OCI-M2 (cell line): ENCODE results near the gene ZNF75A.
A peak's percentile ranks its signal among the peaks of the same experiment; 100 is the strongest.
"Not testable (repeated sequence)": the region's sequence is repeated elsewhere in the genome, so short reads cannot be mapped to it uniquely, and the experiment has no call there.

Source experiments
- DNase-seq: peaks from one replicate; lab custom pipeline; 2025; ENCODE audit not compliant: unreplicated experiment; lab: John Stamatoyannopoulos, UW

ZNF75A gene

DNA sequence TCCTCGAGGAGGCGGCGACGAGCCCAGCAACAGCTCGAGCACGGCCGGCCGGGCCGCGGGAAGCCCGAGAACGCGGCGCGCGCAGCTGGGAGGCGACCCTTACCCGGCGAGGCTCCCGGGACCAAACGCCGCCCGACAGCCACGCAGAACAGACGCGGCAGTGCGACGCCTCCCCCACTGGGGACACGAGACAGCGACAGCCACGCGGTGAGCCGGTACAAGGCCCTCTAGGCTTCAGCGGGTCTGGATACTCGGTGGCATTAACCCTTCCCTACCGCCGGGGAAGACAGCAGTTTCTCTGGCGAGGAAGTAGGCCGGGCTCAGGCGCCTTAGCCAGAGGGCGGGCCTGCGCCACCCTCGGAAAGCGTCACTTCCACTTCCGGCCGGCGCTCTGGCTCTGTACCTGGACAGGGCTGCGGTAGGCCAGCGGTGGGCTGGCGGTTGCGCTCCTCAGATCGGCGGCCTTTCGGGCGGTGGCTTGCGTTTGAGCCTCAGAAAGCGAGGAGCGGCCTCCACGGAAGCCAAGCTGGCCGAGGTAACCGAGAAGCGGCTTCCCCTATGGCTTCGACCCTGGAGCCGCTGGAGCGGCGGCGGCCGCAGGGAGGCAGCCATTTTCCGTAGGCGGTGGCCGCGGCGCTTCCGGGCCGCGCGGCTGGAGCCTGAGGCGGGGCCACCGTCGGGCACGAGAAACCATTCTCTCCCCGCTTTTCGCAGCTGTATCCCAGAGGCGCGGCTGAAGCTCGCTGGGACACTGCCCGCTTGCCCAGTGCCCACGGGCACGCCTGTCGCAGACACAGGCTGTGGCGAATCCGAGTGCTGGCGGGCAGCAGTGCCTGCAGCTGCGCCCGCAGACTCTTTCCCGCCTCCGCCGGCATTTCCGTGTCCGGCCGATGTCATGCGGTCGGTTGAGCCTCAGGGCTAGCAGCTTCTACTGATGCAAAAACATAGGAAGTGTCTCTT lies at the start of gene ZNF75A, which contains the start of gene TIGD7:
Gene ZNF75A (plus strand): TSS at position 389 of the 960 bp plus-strand sequence. CDS start 2,932 bp downstream, outside the sequence.
Gene TIGD7 (minus strand): TSS at position 322 of the 960 bp plus-strand sequence. CDS start 4,816 bp downstream, outside the sequence.
- peak; percentile 52 for DNase-seq

DNA sequence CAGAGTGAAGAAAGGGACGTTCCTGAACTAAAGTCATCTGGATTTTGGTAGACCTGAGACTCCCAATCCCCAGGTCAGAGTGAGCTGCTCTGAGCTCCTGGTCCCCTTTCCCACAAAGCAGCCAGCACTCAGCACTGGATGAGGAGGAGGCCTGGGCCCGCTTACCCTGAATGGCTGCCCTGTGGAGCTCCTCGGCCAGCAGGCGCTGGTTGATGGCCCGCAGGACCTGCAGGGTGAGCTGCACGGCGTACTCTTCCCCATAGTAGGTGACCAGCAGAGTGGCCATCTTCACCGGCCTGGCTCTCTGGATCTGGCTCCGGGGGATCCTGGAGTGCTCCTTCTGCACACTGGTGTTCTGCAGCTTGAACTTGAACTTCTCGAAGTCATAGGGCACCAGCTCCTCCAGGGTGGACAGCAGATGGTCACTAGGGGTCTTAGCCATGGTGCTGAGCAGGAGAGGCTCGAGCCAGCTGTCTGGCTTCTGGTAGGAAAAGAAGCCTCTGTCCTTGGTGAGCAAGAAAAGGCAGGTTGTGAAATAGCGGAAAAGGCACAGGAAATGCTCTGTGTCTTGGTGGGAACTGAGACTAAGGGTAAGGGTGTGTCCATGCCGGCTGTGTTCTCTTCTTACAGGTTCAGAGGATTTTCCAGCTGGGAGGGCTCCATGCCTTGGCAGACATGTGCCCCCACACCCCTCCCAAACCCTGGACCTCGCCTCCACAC lies 49.0 kb upstream of the ZNF75A start, which contains the start of gene MEFV:
Gene MEFV (minus strand): TSS at position 488 of the 720 bp plus-strand sequence. CDS start 46 bp downstream, at position 442.
- no peak for DNase-seq

DNA sequence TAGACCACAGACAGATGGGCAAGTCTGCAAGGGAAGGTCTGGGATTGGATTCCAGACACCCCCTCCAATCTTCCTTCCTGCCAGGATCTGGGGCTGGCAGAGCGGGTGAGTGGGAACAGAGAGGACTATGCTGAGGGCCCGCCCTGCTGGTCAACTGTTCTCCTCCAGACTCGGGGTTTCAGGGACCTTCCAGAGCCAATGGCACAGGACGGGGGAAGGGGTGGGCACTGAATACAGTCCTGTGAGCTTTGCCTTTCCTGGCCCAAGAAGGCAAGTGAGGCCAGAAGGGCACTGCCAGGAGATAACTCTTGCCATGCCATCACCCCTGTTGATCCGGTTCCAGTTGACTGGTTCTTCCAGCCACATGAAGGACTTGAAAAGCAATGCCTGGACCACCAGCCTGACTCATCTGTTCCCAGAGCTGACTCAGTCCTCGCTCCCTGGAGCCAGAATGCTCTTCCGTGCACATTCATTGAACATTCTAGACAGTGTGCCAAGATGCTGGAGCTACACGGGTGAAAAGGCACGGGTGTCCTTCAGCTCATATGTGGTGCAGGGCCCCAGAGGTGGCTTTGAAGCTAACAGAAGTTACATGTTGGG lies 48.3 kb upstream of the ZNF75A start:
- DNase-seq = no peak

DNA sequence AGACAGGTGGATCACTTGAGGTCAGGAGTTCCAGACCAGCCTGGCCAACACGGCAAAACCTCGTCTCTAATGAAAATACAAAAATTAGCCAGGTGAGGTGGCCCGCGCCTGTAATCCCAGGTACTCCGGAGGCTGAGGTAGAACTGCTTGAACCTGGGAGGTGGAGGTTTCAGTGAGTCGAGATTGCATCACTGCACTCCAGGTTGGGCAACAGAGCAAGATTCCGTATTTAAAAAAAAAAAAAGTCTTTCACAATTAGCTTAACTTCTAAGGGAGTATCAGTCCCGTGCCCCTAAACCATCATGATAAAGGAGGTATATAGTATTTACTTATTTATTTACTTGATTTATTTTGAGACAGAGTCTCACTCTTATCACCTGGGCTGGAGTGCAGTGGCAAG lies 45.5 kb upstream of the ZNF75A start:
- DNase-seq = no peak

DNA sequence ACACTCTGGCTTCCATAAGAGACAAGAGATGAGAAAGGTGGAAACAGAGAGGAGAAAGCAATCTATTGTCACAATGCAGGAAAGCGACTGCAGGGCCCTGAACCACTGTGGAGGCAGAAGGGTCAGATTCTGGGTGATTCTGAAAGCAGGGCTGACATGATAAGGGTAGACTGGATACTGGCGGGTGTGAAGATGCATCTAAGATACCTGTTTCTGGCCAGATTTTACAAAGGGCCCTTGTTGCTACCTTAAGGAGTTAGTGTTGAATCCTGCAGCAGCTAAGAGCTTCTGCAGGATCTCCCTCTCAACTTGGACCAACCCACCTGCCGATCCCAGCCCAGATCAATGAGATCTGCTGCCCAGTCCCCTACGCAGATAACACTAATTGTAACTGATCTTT lies 42.8 kb upstream of the ZNF75A start:
- DNase-seq = no peak

DNA sequence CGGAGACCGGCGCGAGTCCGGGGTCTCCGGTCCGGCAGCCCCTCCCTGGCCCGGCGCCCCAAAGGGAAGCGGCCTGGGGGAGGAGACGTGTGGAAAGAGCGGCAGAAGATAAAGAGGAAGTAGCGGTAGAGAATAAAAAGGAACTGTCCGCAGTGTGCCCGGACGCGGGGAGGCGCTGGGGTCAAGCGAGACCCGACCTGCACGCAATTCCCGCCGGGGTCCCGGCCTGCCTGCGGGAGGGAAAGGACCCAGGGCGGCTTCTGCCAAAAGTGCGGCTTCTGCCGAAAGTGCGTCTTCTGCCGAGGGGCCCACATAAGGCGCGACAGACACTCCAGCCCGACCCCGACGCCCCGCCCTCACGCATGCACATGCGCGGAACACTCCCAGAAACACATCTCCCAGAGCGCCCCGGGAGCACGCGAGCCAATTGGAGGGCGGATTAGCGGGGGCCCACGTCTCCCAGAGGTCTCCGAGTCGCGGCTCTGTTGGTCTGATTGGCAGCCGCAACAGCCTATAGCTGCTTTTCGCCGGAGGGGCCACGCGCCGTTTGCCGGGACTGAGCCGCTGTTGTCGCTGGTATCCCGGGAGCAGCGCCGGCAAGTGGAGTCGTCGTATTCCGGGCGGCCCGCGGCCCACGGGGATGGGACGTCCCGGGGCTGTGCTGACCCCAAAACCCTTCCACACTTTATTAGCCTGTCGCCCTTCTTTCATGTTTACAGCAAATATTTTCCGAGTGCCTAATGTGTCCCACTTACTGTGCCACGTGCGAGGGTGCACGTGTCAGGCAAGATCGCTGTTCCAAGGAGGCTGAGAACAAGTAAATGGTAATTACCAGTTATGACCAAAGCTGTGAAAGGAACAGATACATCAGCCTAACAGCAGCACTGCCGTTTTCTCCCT lies 40.9 kb upstream of the ZNF75A start:
- DNase-seq = peak; percentile 73

DNA sequence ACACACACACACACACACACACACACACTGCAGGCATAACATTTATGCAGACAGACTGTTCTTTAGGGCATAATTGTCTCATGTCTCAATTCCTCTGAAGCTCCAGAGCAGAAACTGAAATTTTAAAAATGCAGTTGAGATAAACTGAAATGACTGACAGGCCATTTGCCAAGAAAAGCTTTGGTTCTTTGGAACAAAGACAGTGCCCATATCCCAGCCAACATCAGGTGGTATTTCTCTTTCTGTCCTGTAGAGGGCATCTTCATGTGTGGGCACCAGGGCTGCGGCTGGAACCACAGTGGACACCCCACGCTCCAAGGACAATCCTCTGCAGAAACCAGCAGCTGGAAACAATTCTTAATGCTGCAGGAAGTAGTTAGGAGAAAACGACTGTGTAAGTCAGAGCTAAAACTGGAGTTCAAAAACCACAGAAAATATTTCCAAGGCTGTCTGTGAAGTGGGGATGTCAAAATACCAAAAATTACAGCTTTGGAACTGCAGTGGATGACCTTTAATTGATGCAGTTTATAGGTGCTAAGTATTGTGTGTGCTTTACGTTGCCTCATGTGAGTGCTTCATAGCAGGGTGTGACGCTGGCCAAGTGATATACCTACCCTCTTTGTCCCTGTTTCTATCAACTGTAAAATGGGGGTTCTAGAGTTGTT lies 38.3 kb upstream of the ZNF75A start:
- no peak for DNase-seq

DNA sequence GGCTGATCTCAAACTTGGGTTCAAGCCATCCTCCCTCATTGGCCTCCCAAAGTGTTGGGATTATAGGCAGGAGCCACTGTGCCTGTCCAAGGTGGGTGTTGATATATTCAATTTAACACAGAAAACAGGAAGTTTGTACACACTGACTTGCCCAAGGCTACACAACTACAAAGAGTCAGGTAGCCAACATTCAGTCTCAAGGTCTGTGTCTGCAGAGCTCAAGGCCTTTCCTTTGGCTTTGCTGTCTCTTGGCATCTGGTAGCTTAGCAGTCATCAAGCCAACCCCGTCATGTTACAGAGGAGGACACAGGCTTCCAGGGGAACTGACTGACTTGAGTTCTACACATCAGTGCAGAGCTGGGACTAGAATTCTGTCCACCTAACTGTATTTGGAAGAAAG lies 37.0 kb upstream of the ZNF75A start:
- DNase-seq = no peak

DNA sequence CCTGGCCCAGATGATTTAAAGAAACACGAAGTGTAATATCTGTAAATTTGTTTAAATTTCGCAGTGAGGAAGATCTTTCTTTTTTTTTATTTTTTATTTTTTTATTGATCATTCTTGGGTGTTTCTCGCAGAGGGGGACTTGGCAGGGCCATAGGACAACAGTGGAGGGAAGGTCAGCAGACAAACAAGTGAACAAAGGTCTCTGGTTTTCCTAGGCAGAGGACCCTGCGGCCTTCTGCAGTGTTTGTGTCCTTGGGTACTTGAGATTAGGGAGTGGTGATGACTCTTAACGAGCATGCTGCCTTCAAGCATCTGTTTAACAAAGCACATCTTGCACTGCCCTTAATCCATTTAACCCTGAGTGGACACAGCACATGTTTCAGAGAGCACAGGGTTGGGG lies 34.6 kb upstream of the ZNF75A start:
- not testable (repeated sequence) for DNase-seq

DNA sequence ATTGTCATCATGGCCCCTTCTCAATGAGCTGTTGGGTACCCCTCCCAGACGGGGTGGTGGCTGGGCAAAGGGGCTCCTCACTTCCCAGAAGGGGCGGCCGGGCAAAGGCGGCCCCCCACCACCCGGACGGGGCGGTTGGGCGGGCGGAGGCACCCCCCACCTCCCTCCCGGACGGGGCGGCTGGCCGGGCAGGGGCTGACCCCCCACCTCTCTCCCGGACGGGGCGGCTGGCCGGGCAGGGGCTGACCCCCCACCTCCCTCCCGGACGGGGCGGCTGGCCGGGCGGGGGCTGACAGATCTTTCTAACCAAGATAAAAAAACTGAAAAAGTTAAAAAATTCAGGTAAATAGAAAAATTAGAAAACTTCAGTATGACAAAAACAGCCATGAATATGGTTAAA lies 34.0 kb upstream of the ZNF75A start:
- not testable (repeated sequence) for DNase-seq

DNA sequence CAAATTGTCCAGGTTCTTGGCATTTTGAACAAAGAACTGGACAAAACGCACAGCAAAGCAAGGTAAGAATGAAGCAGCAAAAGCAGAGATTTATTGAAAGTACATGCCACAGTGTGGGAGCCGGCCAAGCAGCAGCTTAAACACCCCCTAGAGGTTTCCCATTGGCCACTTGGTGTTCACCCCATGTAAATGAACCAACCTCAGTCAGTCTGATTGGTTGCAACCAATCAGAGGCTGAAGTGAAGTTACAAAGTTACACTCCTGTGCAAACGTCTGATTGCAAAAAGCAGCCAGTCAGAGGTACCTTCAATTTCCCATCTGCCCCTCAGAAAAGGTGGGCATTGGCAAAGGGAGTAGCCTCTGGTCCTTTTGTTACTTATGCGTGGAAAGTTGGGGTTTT lies 30.8 kb upstream of the ZNF75A start:
- no peak for DNase-seq

DNA sequence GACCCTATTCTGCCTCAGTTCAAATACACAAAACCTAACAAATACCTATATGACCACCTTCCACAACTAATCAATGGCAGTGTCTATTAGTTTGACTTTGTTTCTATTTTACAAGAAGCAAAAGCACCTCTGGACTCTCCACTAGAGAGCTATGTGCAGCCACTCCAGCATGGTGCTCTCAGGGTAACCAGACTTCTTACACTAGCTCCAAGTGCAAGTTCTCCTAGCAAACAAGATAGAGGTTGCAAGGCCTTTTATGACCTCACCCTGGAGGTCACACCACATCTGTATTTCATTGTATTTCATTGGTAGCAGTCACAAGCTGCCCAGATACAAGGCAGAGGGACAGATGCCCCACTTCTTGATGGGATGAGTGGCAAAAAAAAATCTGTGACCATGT lies 30.4 kb upstream of the ZNF75A start:
- no peak for DNase-seq

DNA sequence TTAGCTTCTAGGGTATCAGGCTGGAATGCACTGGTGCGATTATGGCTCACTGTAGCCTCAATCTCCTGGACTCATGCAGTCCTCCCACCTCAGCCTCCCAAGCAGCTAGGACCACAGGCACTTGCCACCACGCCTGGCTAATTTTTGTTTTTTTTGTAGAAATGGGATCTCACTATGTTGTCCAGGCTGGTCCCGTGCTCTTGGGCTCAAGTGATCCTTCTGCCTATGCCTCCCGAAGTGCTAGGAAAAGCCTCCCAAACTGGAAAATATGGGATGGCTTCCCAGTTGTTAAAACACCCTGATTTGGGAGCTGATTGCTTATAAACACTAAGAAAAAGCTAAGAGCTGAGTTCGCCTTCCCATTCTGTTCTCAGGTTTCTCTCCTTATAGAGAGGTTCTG lies 28.6 kb upstream of the ZNF75A start:
- no peak for DNase-seq

DNA sequence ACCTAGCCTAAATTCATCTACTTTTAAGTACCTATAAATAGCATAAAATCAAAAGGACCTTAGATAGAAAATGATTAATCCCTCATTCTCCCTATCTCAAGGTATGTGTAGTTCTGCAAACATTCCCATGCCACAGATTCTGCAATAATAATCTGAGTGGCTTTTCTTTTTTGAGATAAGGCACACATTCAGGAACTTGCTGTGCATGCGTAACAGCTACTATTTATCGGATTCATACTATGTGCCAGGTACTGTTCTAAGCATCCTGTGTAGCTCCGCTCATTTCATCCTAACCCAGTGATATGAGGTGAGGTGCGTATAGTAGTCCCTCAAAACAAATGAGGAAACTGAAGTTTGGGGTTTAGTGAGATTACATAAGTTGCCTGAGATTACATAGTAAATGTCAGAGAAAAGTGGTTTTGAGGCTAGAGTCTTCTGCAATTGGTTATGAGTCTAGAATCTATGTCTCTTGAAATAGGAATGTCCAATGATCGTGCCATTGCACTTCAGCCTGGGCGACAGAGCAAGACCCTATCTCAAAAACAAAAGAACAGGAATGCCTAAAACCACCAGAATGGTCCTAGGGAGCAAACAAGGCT lies 24.0 kb upstream of the ZNF75A start:
- DNase-seq = no peak

DNA sequence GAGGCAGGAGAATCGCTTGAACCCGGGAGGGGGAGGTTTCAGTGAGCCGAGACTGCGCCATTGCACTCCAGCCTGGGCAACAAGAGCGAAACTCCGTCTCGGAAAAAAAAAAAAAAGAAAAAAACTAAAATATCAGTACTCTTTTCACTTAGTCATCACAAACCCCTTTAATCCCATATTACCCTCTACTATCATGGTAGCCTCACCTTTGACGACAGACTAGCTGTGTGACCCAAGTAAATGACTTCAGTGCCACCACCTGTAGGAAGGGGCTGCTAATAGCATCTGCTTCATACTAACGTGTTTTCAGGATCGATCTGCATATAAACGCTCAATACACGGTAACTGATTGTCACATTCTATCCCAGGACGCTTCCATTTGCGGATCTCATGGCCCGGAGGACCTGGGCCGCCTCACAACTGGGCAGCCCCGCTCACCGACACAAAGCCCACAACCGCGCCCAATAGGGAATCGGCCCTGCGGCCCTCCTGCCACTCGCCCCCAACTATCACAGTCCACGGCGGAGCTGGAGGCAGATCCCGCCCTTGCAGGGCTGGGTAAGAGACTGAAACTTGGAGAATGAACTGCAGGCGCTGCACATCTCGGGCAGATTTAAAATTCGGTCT lies 23.1 kb upstream of the ZNF75A start:
- no peak for DNase-seq

DNA sequence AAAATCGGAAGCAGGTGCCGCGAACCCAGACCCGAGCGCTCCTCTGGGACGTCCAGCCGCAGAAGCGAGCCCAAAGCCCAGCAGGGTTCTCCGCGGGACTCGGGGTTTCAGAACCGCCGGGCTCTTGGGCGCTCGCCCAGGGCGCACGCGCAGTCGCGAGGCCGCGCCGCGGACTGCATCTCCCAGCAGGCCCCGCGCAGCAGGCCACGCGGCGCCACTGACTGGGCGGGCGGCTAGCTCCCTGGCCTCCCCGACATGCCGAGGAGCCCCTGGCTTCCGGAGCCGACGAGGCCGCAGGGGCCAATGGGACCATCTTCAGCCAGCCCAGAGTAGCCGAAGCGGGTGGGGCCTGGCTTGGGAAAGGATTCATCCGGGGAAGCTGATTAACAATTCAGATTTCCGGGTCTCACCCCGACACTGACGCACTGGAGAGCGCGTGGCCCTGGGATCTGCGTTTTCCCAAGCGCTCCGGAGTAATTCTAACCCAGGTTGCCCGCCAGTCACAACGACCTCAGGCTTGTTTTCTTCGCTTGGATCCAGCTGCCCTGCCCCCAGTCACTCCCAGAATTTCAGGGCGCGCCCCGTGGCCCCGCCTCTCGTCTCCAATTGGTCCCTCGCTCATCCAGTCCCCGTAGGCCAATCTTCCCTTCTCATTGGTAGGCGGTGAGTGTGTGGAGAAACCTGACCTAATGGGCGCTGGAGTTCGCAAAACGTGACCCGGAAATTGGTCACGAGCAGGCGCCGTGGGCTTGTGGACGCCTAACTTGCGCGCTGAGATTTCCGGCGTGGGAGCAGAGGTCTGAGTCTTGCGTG lies 22.4 kb upstream of the ZNF75A start, which contains the start of gene ZNF263:
Gene ZNF263 (plus strand): TSS at position 762 of the 813 bp plus-strand sequence. CDS start 328 bp downstream, outside the sequence.
- peak; percentile 42 for DNase-seq

DNA sequence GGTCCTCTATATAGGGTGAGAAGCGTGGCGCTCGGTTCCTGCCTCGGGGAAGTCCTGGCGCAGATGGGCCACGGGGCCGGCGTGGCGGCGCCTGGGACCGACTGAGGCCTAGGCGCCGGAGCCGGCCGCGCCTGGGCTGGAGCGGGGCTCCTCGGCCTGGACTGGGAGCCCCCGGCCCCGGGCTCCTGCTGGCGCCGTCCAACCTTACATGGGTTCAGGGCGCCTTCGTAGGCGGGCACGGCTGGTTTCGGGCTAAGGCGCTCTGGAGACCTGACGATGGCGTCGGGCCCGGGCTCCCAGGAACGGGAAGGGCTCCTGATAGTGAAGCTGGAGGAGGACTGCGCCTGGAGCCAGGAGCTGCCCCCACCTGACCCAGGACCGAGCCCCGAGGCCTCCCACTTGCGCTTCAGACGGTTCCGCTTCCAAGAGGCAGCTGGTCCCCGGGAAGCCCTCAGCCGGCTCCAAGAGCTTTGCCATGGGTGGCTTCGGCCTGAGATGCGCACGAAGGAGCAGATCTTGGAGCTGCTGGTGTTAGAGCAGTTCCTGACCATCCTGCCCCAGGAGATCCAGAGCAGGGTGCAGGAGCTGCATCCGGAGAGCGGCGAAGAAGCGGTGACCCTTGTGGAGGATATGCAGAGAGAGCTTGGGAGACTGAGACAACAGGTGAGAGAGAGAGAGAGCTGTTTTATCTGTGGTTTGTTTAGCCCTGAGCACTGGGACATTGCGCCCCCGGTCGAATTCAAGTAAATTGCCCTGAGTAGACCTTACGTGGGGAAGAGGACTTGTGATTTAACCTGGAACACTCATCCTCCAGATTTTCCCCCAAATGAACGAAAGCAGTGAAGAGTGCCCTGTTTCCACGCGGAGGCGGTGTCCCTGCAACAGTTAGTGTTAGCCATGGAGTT lies 21.5 kb upstream of the ZNF75A start:
- DNase-seq = no peak
